GM12801 (cell line): ENCODE results near the gene NR2F2.

Experiments
- CTCF ChIP-seq: IDR thresholded peaks from one replicate; pipeline ENCODE4 v1.5.1; 2011; ENCODE audit warnings: control low read depth; ENCODE audit not compliant: insufficient read length; ENCODE audit errors: extremely low read depth

Gene NR2F2

GRCh38 chr15:96362011-96362754 is 31.7 kb downstream of the NR2F2 start:
- no peak for TF ChIP-seq CTCF

- TF ChIP-seq CTCF = no peak
These were observed 32.5 kb downstream of the NR2F2 start for GRCh38 chr15:96362755-96363651.

- no peak for TF ChIP-seq CTCF
These were observed 33.2 kb downstream of the NR2F2 start for GRCh38 chr15:96363707-96364106.

- TF ChIP-seq CTCF = no peak
These were observed 35.5 kb downstream of the NR2F2 start for GRCh38 chr15:96365781-96366525.

GRCh38 chr15:96366526-96366877 is 36.0 kb downstream of the NR2F2 start:
- no peak for TF ChIP-seq CTCF

- TF ChIP-seq CTCF = no peak
These were observed 37.1 kb downstream of the NR2F2 start for GRCh38 chr15:96367311-96368200.
